H9 (cell line): ENCODE measurements around the gene SORCS2. TPM values are rescaled to one million over a fixed set of nuclear protein-coding genes. Genes with fewer than 3 reads are reported as not detected.

ENCODE experiments used
- DNase-seq: peaks from one replicate; pipeline ENCODE4 v3.0.0-alpha.2; 2017
- H2AFZ ChIP-seq: one replicate; pipeline ENCODE4 v1.6.1; 2013; ENCODE audit warnings: mild to moderate bottlenecking, low read length, control low read depth, moderate library complexity
- H2AK5ac ChIP-seq: 2 replicates; pipeline ENCODE4 v1.6.1; 2013; ENCODE audit warnings: low read length, control low read depth, mixed read lengths; ENCODE audit not compliant: insufficient read length
- H2BK120ac ChIP-seq: one replicate; pipeline ENCODE4 v1.6.1; 2013; ENCODE audit warnings: low read depth, mild to moderate bottlenecking, low read length, control low read depth, inconsistent platforms; ENCODE audit not compliant: poor library complexity, severe bottlenecking
- H2BK12ac ChIP-seq: 2 replicates; pipeline ENCODE4 v1.6.1; 2013; ENCODE audit warnings: low read length, control low read depth, mixed read lengths, low read depth; ENCODE audit not compliant: insufficient read length
- H2BK15ac ChIP-seq: 2 replicates; pipeline ENCODE4 v1.6.1; 2013; ENCODE audit warnings: low read depth, low read length, control low read depth
- H2BK20ac ChIP-seq: one replicate; pipeline ENCODE4 v1.6.1; 2013; ENCODE audit warnings: low read depth, mild to moderate bottlenecking, low read length, control low read depth, inconsistent platforms; ENCODE audit not compliant: poor library complexity, severe bottlenecking
- H2BK5ac ChIP-seq: 2 replicates; pipeline ENCODE4 v1.6.1; 2013; ENCODE audit warnings: low read length, control low read depth, mixed read lengths; ENCODE audit not compliant: insufficient read length
- H3K14ac ChIP-seq: 2 replicates; pipeline ENCODE4 v1.6.1; 2013; ENCODE audit warnings: low read length, control low read depth; ENCODE audit not compliant: insufficient read depth
- H3K18ac ChIP-seq: 2 replicates; pipeline ENCODE4 v1.6.1; 2013; ENCODE audit warnings: low read depth, mild to moderate bottlenecking, mixed read lengths, low read length, control low read depth; ENCODE audit not compliant: insufficient read length
- H3K23ac ChIP-seq: 2 replicates; pipeline ENCODE4 v1.6.1; 2013; ENCODE audit warnings: low read length, control low read depth, mixed read lengths, low read depth; ENCODE audit not compliant: insufficient read length
- H3K23me2 ChIP-seq: 2 replicates; pipeline ENCODE4 v1.6.1; 2013; ENCODE audit warnings: low read depth, mild to moderate bottlenecking, mixed read lengths, low read length, control low read depth; ENCODE audit not compliant: insufficient read length, poor library complexity, severe bottlenecking
- H3K27ac ChIP-seq: 2 replicates; pipeline ENCODE4 v1.5.1; 2013; ENCODE audit warnings: low read length, control low read depth, mixed read lengths, low read depth; ENCODE audit not compliant: insufficient read length
- H3K27me3 ChIP-seq: 2 replicates; pipeline ENCODE4 v1.6.1; 2013; ENCODE audit warnings: low read length, control low read depth, inconsistent platforms; ENCODE audit not compliant: insufficient read depth
- H3K4ac ChIP-seq: 2 replicates; pipeline ENCODE4 v1.6.1; 2013; ENCODE audit warnings: low read depth, mild to moderate bottlenecking, control low read depth, inconsistent platforms, low read length, moderate library complexity
- H3K4me1 ChIP-seq: 2 replicates; pipeline ENCODE4 v1.6.1; 2013; ENCODE audit warnings: low read length, control low read depth, inconsistent platforms; ENCODE audit not compliant: insufficient read depth
- H3K4me2 ChIP-seq: 2 replicates; pipeline ENCODE4 v1.6.1; 2013; ENCODE audit warnings: low read length, control low read depth, mixed read lengths; ENCODE audit not compliant: insufficient read length, insufficient read depth
- H3K56ac ChIP-seq: 2 replicates; pipeline ENCODE4 v1.6.1; 2013; ENCODE audit warnings: low read depth, mild to moderate bottlenecking, mixed read lengths, low read length, control low read depth; ENCODE audit not compliant: insufficient read length
- H3K79me1 ChIP-seq: 2 replicates; pipeline ENCODE4 v1.6.1; 2013; ENCODE audit warnings: low read depth, mild to moderate bottlenecking, moderate library complexity, low read length, control low read depth, inconsistent platforms; ENCODE audit not compliant: insufficient read depth, poor library complexity, severe bottlenecking
- H3K79me2 ChIP-seq: 2 replicates; pipeline ENCODE4 v1.6.1; 2013; ENCODE audit warnings: low read length, control low read depth, inconsistent platforms; ENCODE audit not compliant: insufficient read depth
- H3K9ac ChIP-seq: 2 replicates; pipeline ENCODE4 v1.6.1; 2013; ENCODE audit warnings: low read length, control low read depth, mixed read lengths; ENCODE audit not compliant: insufficient read length; ENCODE audit errors: extremely low read depth
- H3K9me3 ChIP-seq: one replicate; pipeline ENCODE4 v1.6.1; 2013; ENCODE audit warnings: low read depth, low read length, inconsistent platforms; ENCODE audit not compliant: control insufficient read depth
- H3T11ph ChIP-seq: one replicate; pipeline ENCODE4 v1.6.1; 2013; ENCODE audit warnings: mild to moderate bottlenecking, low read length, control low read depth, inconsistent platforms
- H4K20me1 ChIP-seq: one replicate; pipeline ENCODE4 v1.6.1; 2013; ENCODE audit not compliant: control insufficient read depth, insufficient read length, insufficient read depth
- H4K5ac ChIP-seq: 2 replicates; pipeline ENCODE4 v1.6.1; 2013; ENCODE audit warnings: low read depth, mild to moderate bottlenecking, mixed read lengths, low read length, control low read depth; ENCODE audit not compliant: insufficient read length
- H4K8ac ChIP-seq: replicated peaks from 2 replicates; pipeline ENCODE4 v1.6.1; 2013; ENCODE audit warnings: low read length, control low read depth, mixed read lengths, low read depth; ENCODE audit not compliant: insufficient read length
- H4K91ac ChIP-seq: 2 replicates; pipeline ENCODE4 v1.6.1; 2013; ENCODE audit warnings: low read depth, mild to moderate bottlenecking, moderate library complexity, mixed read lengths, low read length, control low read depth; ENCODE audit not compliant: insufficient read length
- H3K27ac Mint-ChIP-seq, 3 experiments: 2 replicates in 2 of 3; 3 replicates in 1 of 3; pipeline ENCODE4 v1.8.0; 2020 to 2021; ENCODE audit warnings: mixed read lengths in 3 of 3, mild to moderate bottlenecking in 1 of 3, moderate library complexity in 1 of 3
- H3K27me3 Mint-ChIP-seq: 2 replicates; pipeline ENCODE4 v1.8.0; 2021; ENCODE audit warnings: low read depth, mild to moderate bottlenecking, moderate library complexity, mixed read lengths
- H3K36me3 Mint-ChIP-seq, 3 experiments: 2 replicates in 2 of 3; 3 replicates in 1 of 3; pipeline ENCODE4 v1.8.0; 2020 to 2021; ENCODE audit warnings: low read depth in 3 of 3, mixed read lengths in 3 of 3; ENCODE audit not compliant: insufficient read depth in 1 of 3
- H3K4me1 Mint-ChIP-seq, 2 experiments: 2 replicates each; pipeline ENCODE4 v1.8.0; 2020; ENCODE audit warnings: mixed read lengths in 2 of 2
- H3K4me3 Mint-ChIP-seq, 2 experiments: 2 replicates in 1 of 2; 3 replicates in 1 of 2; pipeline ENCODE4 v1.8.0; 2020 to 2021; ENCODE audit warnings: mild to moderate bottlenecking in 2 of 2, mixed read lengths in 2 of 2, moderate library complexity in 1 of 2
- H3K9me3 Mint-ChIP-seq, 2 experiments: 2 replicates in 1 of 2; 3 replicates in 1 of 2; pipeline ENCODE4 v1.8.0; 2020; ENCODE audit warnings: mild to moderate bottlenecking in 2 of 2, mixed read lengths in 2 of 2, moderate library complexity in 1 of 2
- CTCF ChIP-seq: fragments of 200-600 bp; sonication (generic); conservative IDR thresholded peaks from 3 replicates; pipeline ENCODE4 v1.8.0; 2021; ENCODE audit warnings: antibody characterized with exemption, mild to moderate bottlenecking
- WGBS: extraction: QIAGEN DNeasy Blood & Tissue Kit; methylation state at CpG from one replicate; pipeline ENCODE4 v1.1.7; 2013; ENCODE audit warnings: missing lambda C conversion rate, low lambda C conversion rate, mixed read lengths; ENCODE audit not compliant: insufficient read length; ENCODE audit errors: extremely low coverage; 5-methylcytosine and 5-hydroxymethylcytosine counted together
- total RNA-seq: library from RNA; stranded (reverse); gene quantifications from 2 replicates; pipeline ENCODE4 v1.2.1, GENCODE V29; 2021

Gene SORCS2
- total RNA-seq, 1 experiment from 2014 or later: 0.57 TPM

DNA sequence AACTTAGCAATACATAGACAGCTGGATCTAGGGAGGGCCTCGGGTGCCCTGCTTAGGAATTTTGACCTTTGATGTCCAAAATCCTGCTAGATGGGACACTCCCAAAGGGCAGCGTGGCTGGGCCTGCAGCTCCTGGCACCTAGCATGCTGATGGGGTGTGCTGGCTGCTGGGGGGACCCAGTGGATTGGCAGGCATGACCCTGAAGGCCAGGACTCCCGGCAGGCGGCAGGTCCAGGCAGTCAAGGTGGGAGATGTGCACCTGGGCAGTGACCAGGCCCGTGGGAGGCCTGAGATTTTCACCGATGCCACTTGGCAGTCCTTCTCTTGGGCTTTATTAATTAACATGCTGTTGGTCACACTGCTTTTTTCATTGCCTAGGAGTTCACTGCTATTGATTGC is 158.1 kb downstream of the SORCS2 start:
- H3K27me3 ChIP-seq: no peaks in the 10 kb centered on the region
- no peaks in the 10 kb centered on the region for H3K9me3 ChIP-seq
- no peaks in the 10 kb centered on the region for H3K4me1 ChIP-seq
- H2BK5ac ChIP-seq: no peak overlapping the region
- no peak overlapping the region for H2BK15ac ChIP-seq
- no peak overlapping the region for H2AFZ ChIP-seq
- H3T11ph ChIP-seq: no peak overlapping the region
- H3K9ac ChIP-seq: no peak overlapping the region
- no peak overlapping the region for H2BK12ac ChIP-seq
- no peaks in the 10 kb centered on the region for H3K79me2 ChIP-seq
- H2AK5ac ChIP-seq: no peak overlapping the region
- no peaks in the 10 kb centered on the region for H4K20me1 ChIP-seq
- Mint-ChIP-seq H3K36me3 (no peaks in the 10 kb centered on the region), H3K27ac (no peak overlapping the region), H3K9me3 (no peaks in the 10 kb centered on the region; a peak in 1 of 5 replicates), H3K27me3 (peaks cover 8% of the 10 kb centered on the region), H3K4me3 (no peak overlapping the region), H3K4me1 (no peaks in the 10 kb centered on the region; a peak in 1 of 4 replicates)
- no peak overlapping the region for H3K27ac ChIP-seq
- no peak overlapping the region for H3K18ac ChIP-seq
- no peak overlapping the region for H3K14ac ChIP-seq
- TF ChIP-seq CTCF: no peak
- DNase-seq: no peak
- no peaks in the 10 kb centered on the region for H3K23me2 ChIP-seq
- no peak overlapping the region for H2BK120ac ChIP-seq
- H4K91ac ChIP-seq: no peak overlapping the region
- no peaks in the 10 kb centered on the region for H3K79me1 ChIP-seq
- H2BK20ac ChIP-seq: no peak overlapping the region
- H4K5ac ChIP-seq: no peak overlapping the region
- no peak overlapping the region for H3K4me2 ChIP-seq
- WGBS: no CpG with 5 or more reads among the region's 6 CpGs
- H3K23ac ChIP-seq: no peak overlapping the region
- no peak overlapping the region for H3K56ac ChIP-seq
- no peak overlapping the region for H4K8ac ChIP-seq
- H3K4ac ChIP-seq: no peak overlapping the region
